Activated CD8-positive, alpha-beta memory T cell treated with anti-CD3 and anti-CD28 coated beads for 36 hours (primary cell): ENCODE results near the gene ASIC3. TPM values are rescaled to one million over a fixed set of nuclear protein-coding genes. Genes with fewer than 3 reads are reported as not detected.

ENCODE experiments used
- CTCF ChIA-PET: fragments of 350-600 bp; sonication (Branson Sonifier 250); formaldehyde crosslinking; loops from one replicate; lab custom pipeline; 2021; ENCODE audit warnings: antibody characterized with exemption; lab: Charles Lee
- POLR2A ChIA-PET: fragments of 350-600 bp; sonication (Branson Sonifier 250); formaldehyde crosslinking; loops from one replicate; lab custom pipeline; 2021; ENCODE audit warnings: antibody characterized with exemption; lab: Charles Lee
- total RNA-seq, 2 experiments: library from RNA; stranded (reverse); gene quantifications; one replicate each; pipeline ENCODE4 v1.2.3, GENCODE V29; 2021

ASIC3 gene
- total RNA-seq, 2 experiments from 2014 or later: 2.9 to 3.6 TPM

DNA sequence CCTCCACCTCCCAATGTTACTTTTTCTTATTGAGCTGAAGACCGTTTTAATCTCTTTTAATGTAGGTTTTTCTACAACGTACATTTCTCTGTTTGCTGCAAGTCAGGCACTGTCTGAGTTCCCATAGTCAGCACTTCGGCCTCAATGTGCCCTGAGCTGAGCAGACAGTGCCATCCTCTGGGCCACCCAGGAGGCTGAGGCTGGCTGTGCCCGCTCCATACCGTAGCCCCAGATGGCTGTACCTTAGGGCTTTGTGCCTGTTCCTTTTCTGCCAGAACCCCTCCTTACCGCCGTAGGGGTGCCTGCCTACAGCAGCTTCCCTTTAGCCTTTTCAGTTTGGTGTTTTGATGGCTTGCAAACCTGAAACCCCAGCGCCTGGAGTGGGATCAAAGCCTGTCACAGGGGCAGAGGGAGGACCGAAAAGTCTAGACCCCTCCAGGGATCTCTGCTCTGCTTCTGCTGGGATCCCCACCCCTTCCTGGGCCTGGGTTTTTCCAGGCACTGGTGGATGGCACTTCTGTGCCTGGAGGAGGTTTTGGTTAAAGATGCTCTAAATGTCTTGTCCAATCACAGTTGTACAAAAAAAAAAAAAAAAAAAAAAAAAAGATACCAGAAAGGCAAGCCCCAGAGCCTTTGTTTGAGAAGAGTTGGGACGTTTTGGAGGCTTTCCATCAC is 46.9 kb downstream of the ASIC3 start:
- CTCF ChIA-PET: interaction anchor here (1.2 to 2.1 kb wide), 2 partner anchors 16 to 74 kb away, joined by 4 to 8 read pairs; no protein-coding TSS in a partner anchor
- POLR2A ChIA-PET: no interaction called here

DNA sequence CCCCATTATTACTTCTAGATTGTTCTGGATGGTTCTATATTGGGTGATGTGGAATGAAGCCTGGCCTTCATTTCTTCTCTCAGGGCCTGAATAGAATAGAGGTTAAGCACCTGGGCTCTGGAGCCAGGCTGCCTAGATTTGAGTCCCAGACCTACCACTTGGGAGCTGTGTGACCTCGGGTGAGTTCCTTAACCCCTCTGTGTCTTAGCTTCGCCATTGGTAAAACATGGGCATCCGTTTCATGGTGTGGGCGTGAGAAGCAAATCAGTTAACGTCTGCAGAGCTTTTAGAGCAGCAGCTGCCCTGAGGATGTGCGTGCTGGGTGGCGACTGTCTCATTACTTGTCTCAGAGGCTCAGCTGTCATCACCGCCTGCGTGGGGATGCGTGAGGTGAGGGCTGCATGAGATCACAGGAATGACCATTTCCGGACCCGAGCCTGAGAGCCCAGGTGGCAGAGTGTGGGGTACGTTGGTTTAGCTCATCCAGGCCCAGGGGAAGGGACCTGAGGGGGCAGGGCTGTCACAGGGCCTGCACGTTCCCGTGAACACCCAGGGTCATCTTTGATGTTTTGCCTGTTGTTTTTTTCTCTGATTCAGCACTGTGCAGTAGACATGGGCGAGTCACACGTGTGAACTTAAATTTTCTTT is 47.6 kb downstream of the ASIC3 start:
- CTCF ChIA-PET: interaction anchor here (0.6 to 2.1 kb wide), 2 partner anchors 15 to 688 kb away, joined by 4 to 8 read pairs; no protein-coding TSS in a partner anchor
- POLR2A ChIA-PET: no interaction called here

DNA sequence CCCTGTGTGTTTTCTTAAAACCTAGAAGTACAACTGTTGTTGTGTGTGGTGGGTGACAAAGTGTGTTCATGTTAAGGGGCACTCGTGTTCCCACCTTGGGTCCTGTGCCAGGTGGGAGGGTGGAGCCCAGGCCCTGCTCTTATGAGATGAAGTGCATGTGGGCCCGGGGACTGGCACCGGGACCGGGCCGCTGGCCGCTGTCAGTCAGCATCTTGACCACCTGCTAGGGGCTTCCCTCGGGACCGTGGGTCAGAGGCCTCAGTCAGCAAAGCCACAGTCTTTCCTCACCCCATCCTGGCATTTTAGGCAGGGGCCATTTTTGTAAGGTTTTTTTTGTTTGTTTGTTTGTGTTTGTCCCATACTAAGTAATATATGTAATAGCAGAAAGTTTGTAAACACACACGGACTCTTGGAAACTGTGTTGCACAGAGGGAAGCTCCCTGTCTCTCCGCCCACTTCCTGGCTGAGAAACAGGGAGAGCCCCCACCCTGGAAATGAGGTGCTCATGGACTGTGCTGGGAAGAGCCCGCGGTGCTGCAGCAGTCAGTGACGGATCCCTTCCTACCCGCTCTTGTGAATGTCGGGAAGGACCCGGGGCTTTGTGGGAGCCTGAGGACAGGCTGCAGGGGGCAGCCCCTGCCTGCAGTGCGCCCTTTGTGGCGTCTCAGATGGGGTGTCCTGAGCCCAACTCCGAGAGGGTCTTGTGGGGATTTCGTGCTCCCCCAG is 51.3 kb downstream of the ASIC3 start:
- CTCF ChIA-PET: interaction anchor here (2.4 kb wide), 1 partner anchor 11 kb away, joined by 5 read pairs; no protein-coding TSS in a partner anchor
- POLR2A ChIA-PET: no interaction called here

DNA sequence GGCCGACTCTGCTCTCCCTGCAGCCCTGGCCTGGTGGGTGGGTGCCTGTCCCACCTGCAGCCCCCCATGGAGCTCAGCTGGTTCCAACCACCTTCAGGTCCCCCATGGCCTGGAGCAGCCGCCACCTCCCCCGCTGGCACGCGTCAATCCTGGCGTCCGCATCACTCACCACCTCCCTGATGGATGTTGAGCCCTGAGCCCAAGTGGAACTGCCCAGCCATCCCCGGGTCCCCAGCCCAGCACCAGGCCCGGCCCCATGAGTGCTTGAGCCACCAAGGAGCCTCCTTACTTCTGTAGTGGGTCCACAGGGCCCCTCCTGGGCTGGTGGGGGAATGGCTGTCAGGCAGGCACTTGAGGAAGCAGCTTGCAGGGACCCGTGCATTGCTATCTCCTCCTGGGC is 52.6 kb downstream of the ASIC3 start:
- ChIA-PET CTCF (interaction anchor here (2.4 kb wide), 1 partner anchor 10 kb away, joined by 5 read pairs; no protein-coding TSS in a partner anchor), POLR2A (no interaction called here)

DNA sequence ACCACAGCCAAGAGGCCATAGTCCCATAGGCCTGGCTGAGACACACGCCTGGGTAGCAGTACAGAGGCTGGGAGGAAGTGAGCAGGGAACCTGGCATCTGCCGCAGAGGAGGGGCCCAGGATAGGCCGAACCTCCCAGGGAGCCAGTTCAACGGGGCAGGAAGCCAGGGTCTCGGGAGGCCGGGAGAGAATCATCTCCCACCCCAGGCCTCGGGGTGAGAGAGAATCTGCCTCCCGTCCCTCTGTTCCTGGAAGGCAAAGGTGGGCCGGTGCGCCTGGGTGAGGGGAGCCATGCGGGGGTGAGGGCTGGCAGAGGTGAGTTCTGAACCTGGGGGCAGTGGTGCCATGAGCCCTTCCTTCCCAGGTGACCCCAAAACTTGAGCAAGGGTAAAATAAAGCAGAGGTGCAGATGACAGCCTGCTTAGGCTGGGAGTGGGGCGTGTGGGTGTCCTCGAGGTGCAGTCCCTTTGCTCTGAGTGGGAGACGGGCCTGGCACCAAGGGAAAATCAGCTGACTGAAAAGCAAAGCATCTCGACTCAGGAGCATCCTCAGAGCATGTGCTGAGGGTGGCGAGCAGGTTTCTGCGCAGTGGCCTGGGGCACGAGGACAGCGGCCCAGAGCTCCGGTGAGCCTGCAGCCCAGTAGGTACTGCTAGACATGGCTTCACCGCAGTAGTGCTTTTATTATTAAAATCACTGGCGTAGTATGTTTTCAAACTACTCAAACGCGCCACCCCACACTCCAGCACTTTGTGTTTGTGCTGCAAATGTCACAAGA is 53.5 kb downstream of the ASIC3 start:
- ChIA-PET CTCF (interaction anchor here (0.6 to 2.4 kb wide), 4 partner anchors 9 to 1288 kb away, joined by 3 to 5 read pairs (median 4); no protein-coding TSS in a partner anchor), POLR2A (no interaction called here)

Other genes with a start within 250 kb of the ASIC3 start
- gene TMEM176B, start 248.2 kb upstream of the ASIC3 start, total RNA-seq: not detected
- not detected for gene TMEM176A, start 247.8 kb upstream of the ASIC3 start, total RNA-seq
- not detected for gene AOC1, start 196.0 kb upstream of the ASIC3 start, total RNA-seq
- under 1 TPM; 0.11 to 0.13 TPM for gene KCNH2, start 70.2 kb upstream of the ASIC3 start, total RNA-seq
- gene NOS3, start 57.5 kb upstream of the ASIC3 start, total RNA-seq: 1 to 10 TPM; 9.1 to 9.7 TPM
- gene ATG9B, start 24.0 kb upstream of the ASIC3 start, total RNA-seq: 1 to 10 TPM; 6.3 to 7.7 TPM
- 10 to 100 TPM; 55.8 to 56.4 TPM for gene ABCB8, start 20.1 kb upstream of the ASIC3 start, total RNA-seq
- 10 to 100 TPM; 19.0 to 21.2 TPM for gene CDK5, start 9.4 kb downstream of the ASIC3 start, total RNA-seq
- 100 to 1,000 TPM; 118 to 120 TPM for gene SLC4A2, start 11.1 kb downstream of the ASIC3 start, total RNA-seq
- 10 to 100 TPM; 78.3 to 84.4 TPM for gene FASTK, start 32.3 kb downstream of the ASIC3 start, total RNA-seq
- 10 to 100 TPM; 77.4 to 79.7 TPM for gene TMUB1, start 35.0 kb downstream of the ASIC3 start, total RNA-seq
- gene AGAP3, start 37.9 kb downstream of the ASIC3 start, total RNA-seq: 10 to 100 TPM; 41.2 to 48.5 TPM
- not detected for gene GBX1, start 119.2 kb downstream of the ASIC3 start, total RNA-seq
- not detected for gene ASB10, start 138.7 kb downstream of the ASIC3 start, total RNA-seq
- not detected for gene H2BK1, start 162.0 kb downstream of the ASIC3 start, total RNA-seq
- gene ABCF2, start 178.7 kb downstream of the ASIC3 start, total RNA-seq: 10 to 100 TPM; 86.5 to 96.8 TPM
- gene CHPF2, start 184.0 kb downstream of the ASIC3 start, total RNA-seq: 10 to 100 TPM; 34.4 to 35.0 TPM
- gene SMARCD3, start 200.2 kb downstream of the ASIC3 start, total RNA-seq: 1 to 10 TPM; 1.3 to 2.9 TPM